HCT116 (cell line): ENCODE data around the gene CAMK1D. TPM values are rescaled to one million over a fixed set of nuclear protein-coding genes. Genes with fewer than 3 reads are reported as not detected.

Experiments
- ATAC-seq: fragments of 200-7000 bp; cut with Tn5 transposase; 2 replicates; pipeline ENCODE4 v1.9.1; 2020; ENCODE audit warnings: mild to moderate bottlenecking, moderate library complexity
- BruUV-seq: library from RNA; stranded (reverse); fragments of 400-500 nt; replicated peaks from 2 replicates; lab custom pipeline; 2021; lab: Mats Ljungman, UMichigan
- CTCF ChIA-PET: fragments of 300-600 bp; sonication (Branson Sonifier 250); formaldehyde crosslinking; loops from one replicate; lab custom pipeline; 2021; ENCODE audit warnings: antibody characterized with exemption; lab: Charles Lee
- POLR2A ChIA-PET: fragments of 300-600, 350-600 bp; sonication (Branson Sonifier 250); formaldehyde crosslinking; loops from one replicate; lab custom pipeline; 2021; ENCODE audit warnings: antibody characterized with exemption; lab: Charles Lee
- RAD21 ChIA-PET, 2 experiments: fragments of 300-600 bp; sonication (Branson Sonifier 250); formaldehyde crosslinking; loops; one replicate each; lab custom pipeline; 2023; ENCODE audit warnings: low total read pairs in 2 of 2; ENCODE audit not compliant: uncharacterized antibody in 2 of 2, unreplicated experiment in 2 of 2, low non-redundant PET in 1 of 2; lab: Charles Lee
- DNase-seq: peaks from one replicate; pipeline ENCODE4 v3.0.0-alpha.2; 2010; ENCODE audit warnings: low read depth, low spot score
- H2AFZ ChIP-seq: fragments of 200-600 bp; shearing (Covaris generic), sonication (generic); 2 replicates; pipeline ENCODE4 v1.6.1; 2017; ENCODE audit warnings: low read depth, mixed run types, mixed read lengths, antibody characterized with exemption, low read length; ENCODE audit not compliant: poor library complexity, severe bottlenecking
- H3K27ac ChIP-seq: 2 replicates; pipeline ENCODE4 v1.5.1; 2012; ENCODE audit warnings: low read depth, low read length
- H3K27me3 ChIP-seq: fragments of 200-600 bp; sonication (generic); 2 replicates; pipeline ENCODE4 v1.6.1; 2016; ENCODE audit warnings: mixed run types, low read length, mixed read lengths; ENCODE audit not compliant: insufficient read depth
- H3K36me3 ChIP-seq, 2 experiments: fragments of 200-500 bp in 1 of 2; fragments of 200-600 bp in 1 of 2; sonication (Bioruptor generic) in 1 of 2; sonication (generic) in 1 of 2; 2 replicates each; pipeline versions ENCODE4 v1.5.1 to v1.6.1; 2014 to 2016; ENCODE audit warnings: low read length in 2 of 2, inconsistent platforms in 1 of 2, mixed read lengths in 1 of 2, mixed run types in 1 of 2; ENCODE audit not compliant: insufficient read depth in 2 of 2, control insufficient read depth in 1 of 2
- H3K4me1 ChIP-seq, 2 experiments: fragments of 200-600 bp in 1 of 2; sonication (generic) in 1 of 2; 2 replicates each; pipeline versions ENCODE4 v1.5.1 to v1.6.1; 2012 to 2017; ENCODE audit warnings: low read length in 2 of 2, inconsistent platforms in 1 of 2, mild to moderate bottlenecking in 1 of 2, mixed read lengths in 1 of 2, mixed run types in 1 of 2, moderate library complexity in 1 of 2; ENCODE audit not compliant: insufficient read depth in 2 of 2, control insufficient read depth in 1 of 2
- H3K4me2 ChIP-seq: fragments of 200-600 bp; sonication (generic); 2 replicates; pipeline ENCODE4 v1.6.1; 2017; ENCODE audit warnings: mixed run types, low read length, mixed read lengths
- H3K4me3 ChIP-seq, 2 experiments: fragments of 200-600 bp in 1 of 2; sonication (generic) in 1 of 2; replicated peaks in 1 of 2; 2 replicates each; pipeline ENCODE4 v1.5.1; 2011 to 2016; ENCODE audit warnings: low read length in 2 of 2, control low read depth in 1 of 2, low read depth in 1 of 2, mild to moderate bottlenecking in 1 of 2, mixed read lengths in 1 of 2, mixed run types in 1 of 2
- H3K79me2 ChIP-seq: fragments of 200-600 bp; sonication (generic); 2 replicates; pipeline ENCODE4 v1.6.1; 2017; ENCODE audit warnings: mild to moderate bottlenecking, mixed run types, low read length, moderate library complexity, mixed read lengths; ENCODE audit not compliant: insufficient read depth
- H3K9ac ChIP-seq: fragments of 200-600 bp; sonication (generic); 2 replicates; pipeline ENCODE4 v1.6.1; 2016; ENCODE audit warnings: low read length, mixed read lengths
- H3K9me2 ChIP-seq: fragments of 200-600 bp; sonication (generic), shearing (Covaris generic); 2 replicates; pipeline ENCODE4 v1.6.1; 2017; ENCODE audit warnings: mixed run types, mild to moderate bottlenecking, moderate library complexity; ENCODE audit not compliant: insufficient read depth
- H3K9me3 ChIP-seq, 2 experiments: fragments of 200-500 bp in 1 of 2; fragments of 200-600 bp in 1 of 2; sonication (Bioruptor generic) in 1 of 2; sonication (generic) in 1 of 2; 2 replicates each; pipeline ENCODE4 v1.6.1; 2014 to 2017; ENCODE audit warnings: low read length in 2 of 2, mixed read lengths in 2 of 2, inconsistent platforms in 1 of 2, low read depth in 1 of 2, mild to moderate bottlenecking in 1 of 2, mixed run types in 1 of 2, moderate library complexity in 1 of 2; ENCODE audit not compliant: control insufficient read depth in 1 of 2, insufficient read depth in 1 of 2
- H4K20me1 ChIP-seq: fragments of 200-600 bp; sonication (generic), shearing (Covaris generic); 2 replicates; pipeline ENCODE4 v1.6.1; 2017; ENCODE audit warnings: mixed run types, mild to moderate bottlenecking, moderate library complexity; ENCODE audit not compliant: insufficient read depth
- ATF3 ChIP-seq: IDR thresholded peaks from 2 replicates; pipeline ENCODE4 v1.6.1; 2012
- CBX3 ChIP-seq: IDR thresholded peaks from 2 replicates; pipeline ENCODE4 v1.6.1; 2012; ENCODE audit warnings: low read depth
- CEBPB ChIP-seq: IDR thresholded peaks from 2 replicates; pipeline ENCODE4 v1.6.1; 2012; ENCODE audit warnings: low read depth
- CTCF ChIP-seq, 3 experiments: fragments of 200-600 bp in 1 of 3; sonication (generic) in 1 of 3; IDR thresholded peaks in 2 of 3; conservative IDR thresholded peaks in 1 of 3; 2 replicates each; pipeline ENCODE4 v1.5.1; 2012 to 2017; ENCODE audit warnings: low read depth in 2 of 3, low read length in 2 of 3, antibody characterized with exemption in 1 of 3, borderline replicate concordance in 1 of 3, control low read depth in 1 of 3, mild to moderate bottlenecking in 1 of 3, mixed read lengths in 1 of 3, mixed run types in 1 of 3, moderate library complexity in 1 of 3; ENCODE audit not compliant: insufficient read depth in 1 of 3
- FOSL1 ChIP-seq: IDR thresholded peaks from 2 replicates; pipeline ENCODE4 v1.6.1; 2012; ENCODE audit warnings: low read depth
- MAX ChIP-seq: IDR thresholded peaks from 2 replicates; pipeline ENCODE4 v1.6.1; 2012
- POLR2A ChIP-seq: IDR thresholded peaks from 2 replicates; pipeline ENCODE4 v1.7.0; 2011; ENCODE audit warnings: borderline replicate concordance; ENCODE audit not compliant: insufficient read depth, insufficient read length; ENCODE audit errors: extremely low read depth
- POLR2AphosphoS5 ChIP-seq: IDR thresholded peaks from 2 replicates; pipeline ENCODE4 v1.6.1; 2011; ENCODE audit warnings: mild to moderate bottlenecking, low read depth, low read length, moderate library complexity
- REST ChIP-seq: IDR thresholded peaks from 2 replicates; pipeline ENCODE4 v1.6.1; 2012; ENCODE audit warnings: low read depth
- SIN3A ChIP-seq: IDR thresholded peaks from 2 replicates; pipeline ENCODE4 v1.6.1; 2012; ENCODE audit warnings: low read depth
- SP1 ChIP-seq: IDR thresholded peaks from 2 replicates; pipeline ENCODE4 v1.6.1; 2012; ENCODE audit warnings: low read depth
- YY1 ChIP-seq: IDR thresholded peaks from 2 replicates; pipeline ENCODE4 v1.6.1; 2011; ENCODE audit warnings: low read length, low read depth, moderate library complexity, mild to moderate bottlenecking; ENCODE audit not compliant: insufficient replicate concordance; ENCODE audit errors: extremely low read depth
- ZFX ChIP-seq: fragments of 450-650 bp; IDR thresholded peaks from 2 replicates; pipeline ENCODE4 v1.6.1; 2017
- ZNF274 ChIP-seq: fragments of 200-500 bp; sonication (Bioruptor generic); IDR thresholded peaks from 2 replicates; pipeline ENCODE4 v1.6.1; 2014; ENCODE audit warnings: mild to moderate bottlenecking, low read depth, low read length, inconsistent platforms
- intact Hi-C: fragments of 100-400 bp; cut with micrococcal nuclease; formaldehyde crosslinking; loops from 2 replicates; pipeline ENCODE4 v1.10.0; 2022
- total RNA-seq: library from RNA; stranded (reverse); gene quantifications from one replicate; pipeline ENCODE4 v1.2.1, GENCODE V29; 2021; ENCODE audit not compliant: unreplicated experiment

CAMK1D gene
- total RNA-seq, 1 experiment from 2014 or later, result 9.6 TPM

- TF ChIP-seq ATF3 (no peak), ZFX (no peak), YY1 (no peak), POLR2A (no peak)
- no peak overlapping the region for H3K4me2 ChIP-seq
- no peaks in the 10 kb centered on the region for H4K20me1 ChIP-seq
- no peak overlapping the region for H2AFZ ChIP-seq
- H3K27ac ChIP-seq, result no peak overlapping the region
- ChIA-PET CTCF (no interaction called here), POLR2A (no interaction called here), RAD21 (no interaction called here)
- no peaks in the 10 kb centered on the region for H3K9me2 ChIP-seq
- no peaks in the 10 kb centered on the region for H3K79me2 ChIP-seq
- no peaks in the 10 kb centered on the region for H3K27me3 ChIP-seq
- no peak for ATAC-seq
- no peaks in the 10 kb centered on the region for H3K36me3 ChIP-seq
- no peak overlapping the region for H3K9ac ChIP-seq
- no peaks in the 10 kb centered on the region; a peak in 1 of 4 replicates for H3K9me3 ChIP-seq
- DNase-seq, result no peak
- no peak overlapping the region for H3K4me3 ChIP-seq
- BruUV-seq, result no TSS peak
- no peaks in the 10 kb centered on the region for H3K4me1 ChIP-seq
- intact Hi-C loops, result no loop called here
Measured at GRCh38 chr10:12510501-12510941, 161.2 kb downstream of the CAMK1D start.

- ChIA-PET POLR2A (no interaction called here), CTCF (no interaction called here), RAD21 (no interaction called here)
- ATAC-seq (no peak), DNase-seq (no peak)
- no peaks in the 10 kb centered on the region for H3K4me1 ChIP-seq
- no peak overlapping the region for H2AFZ ChIP-seq
- intact Hi-C loops, result no loop called here
- H3K4me2 ChIP-seq, result no peak overlapping the region
- no peaks in the 10 kb centered on the region for H3K79me2 ChIP-seq
- no peaks in the 10 kb centered on the region; a peak in 1 of 4 replicates for H3K9me3 ChIP-seq
- no peaks in the 10 kb centered on the region for H3K27me3 ChIP-seq
- H4K20me1 ChIP-seq, result no peaks in the 10 kb centered on the region
- no TSS peak for BruUV-seq
- H3K27ac ChIP-seq, result no peak overlapping the region
- H3K36me3 ChIP-seq, result no peaks in the 10 kb centered on the region
- H3K4me3 ChIP-seq, result no peak overlapping the region
- no peaks in the 10 kb centered on the region for H3K9me2 ChIP-seq
- H3K9ac ChIP-seq, result no peak overlapping the region
- TF ChIP-seq CBX3 (no peak), FOSL1 (no peak), SIN3A (no peak), CTCF (IDR thresholded peaks at IDR 0.05 in 2 of 3, conservative IDR thresholded peaks at IDR 0.05 in 1 of 3; ENCODE audit: borderline replicate concordance in 1 of 3, insufficient read depth in 1 of 3, low read depth in 2 of 3, low read length in 2 of 3) (no peak), MAX (no peak), POLR2AphosphoS5 (no peak), CEBPB (no peak), SP1 (no peak), ZNF274 (no peak), REST (no peak)
Measured at GRCh38 chr10:12510984-12511383, 161.6 kb downstream of the CAMK1D start.
